Keratinocyte (primary cell): ENCODE data around the gene GASK1A. TPM values are rescaled to one million over a fixed set of nuclear protein-coding genes. Genes with fewer than 3 reads are reported as not detected.

Experiments
- DNase-seq: peaks from one replicate; pipeline ENCODE4 v3.0.0-alpha.2; 2011; ENCODE audit warnings: low read depth, missing footprints, low spot score
- FAIRE-seq: peaks from 2 replicates; lab custom pipeline; 2011; peaks lifted over from hg19 to GRCh38; lab: Jason Lieb, UNC
- H2AFZ ChIP-seq: 2 replicates; pipeline ENCODE4 v1.6.0; 2012; ENCODE audit warnings: low read length, control low read depth, inconsistent platforms; ENCODE audit not compliant: control insufficient read depth
- H3K27ac ChIP-seq: 2 replicates; pipeline ENCODE4 v1.5.1; 2011; ENCODE audit warnings: low read length; ENCODE audit not compliant: control insufficient read depth, insufficient read depth
- H3K27me3 ChIP-seq: 3 replicates; pipeline ENCODE4 v1.6.0; 2011; ENCODE audit warnings: low read length; ENCODE audit not compliant: control insufficient read depth, insufficient read depth; ENCODE audit errors: extremely low read depth
- H3K36me3 ChIP-seq, 2 experiments: 2 replicates in 1 of 2; 3 replicates in 1 of 2; pipeline ENCODE4 v1.5.1; 2011; ENCODE audit warnings: low read length in 2 of 2, mild to moderate bottlenecking in 1 of 2; ENCODE audit not compliant: control insufficient read depth in 2 of 2, insufficient read depth in 2 of 2; ENCODE audit errors: extremely low read depth in 1 of 2
- H3K4me1 ChIP-seq: 3 replicates; pipeline ENCODE4 v1.5.1; 2011; ENCODE audit warnings: low read length; ENCODE audit not compliant: control insufficient read depth, insufficient read depth; ENCODE audit errors: extremely low read depth
- H3K4me2 ChIP-seq: 3 replicates; pipeline ENCODE4 v1.6.0; 2011; ENCODE audit warnings: low read depth, low read length; ENCODE audit not compliant: control insufficient read depth, insufficient read depth; ENCODE audit errors: extremely low read depth
- H3K4me3 ChIP-seq, 3 experiments: fragments of 200-600 bp in 1 of 3; sonication (generic) in 1 of 3; 2 replicates in 2 of 3; 3 replicates in 1 of 3; pipeline ENCODE4 v1.5.1; 2011 to 2016; ENCODE audit warnings: low read length in 3 of 3, mild to moderate bottlenecking in 3 of 3, control low read depth in 2 of 3, inconsistent platforms in 1 of 3, low read depth in 1 of 3, mixed read lengths in 1 of 3, mixed run types in 1 of 3, moderate library complexity in 1 of 3; ENCODE audit not compliant: control insufficient read depth in 2 of 3, insufficient read depth in 2 of 3; ENCODE audit errors: extremely low read depth in 1 of 3
- H3K79me2 ChIP-seq: 2 replicates; pipeline ENCODE4 v1.6.0; 2012; ENCODE audit warnings: low read length; ENCODE audit not compliant: control insufficient read depth, insufficient read depth
- H3K9ac ChIP-seq: 3 replicates; pipeline ENCODE4 v1.6.0; 2011; ENCODE audit warnings: low read length; ENCODE audit not compliant: control insufficient read depth, insufficient read depth; ENCODE audit errors: extremely low read depth
- H3K9me1 ChIP-seq: 3 replicates; pipeline ENCODE4 v1.6.0; 2011; ENCODE audit warnings: low read length; ENCODE audit not compliant: control insufficient read depth, insufficient read depth; ENCODE audit errors: extremely low read depth
- H3K9me3 ChIP-seq: 2 replicates; pipeline ENCODE4 v1.5.1; 2012; ENCODE audit warnings: low read depth, low read length; ENCODE audit not compliant: control insufficient read depth
- H4K20me1 ChIP-seq: 3 replicates; pipeline ENCODE4 v1.6.0; 2011; ENCODE audit warnings: low read length; ENCODE audit not compliant: control insufficient read depth, insufficient read depth; ENCODE audit errors: extremely low read depth
- EZH2 ChIP-seq: IDR thresholded peaks from one replicate; pipeline ENCODE4 v1.6.1; 2012; ENCODE audit warnings: inconsistent platforms, mild to moderate bottlenecking, low read length, moderate library complexity
- dilution Hi-C: fragments of 300-500 bp; cut with MboI; formaldehyde crosslinking; loops from one replicate; pipeline ENCODE4 v1.7.0; 2020; ENCODE audit warnings: low sequenced_read_pairs; ENCODE audit not compliant: extremely low pct_ligation_motif_present
- polyA plus RNA-seq, 5 experiments: library from polyadenylated mRNA; depleted of rRNA in 3 of 5; stranded (reverse) in 3 of 5; stranded (forward) in 1 of 5; unstranded in 1 of 5; fragments of >200 nt; gene quantifications; 1 replicate in 1 of 5; 2 replicates in 3 of 5; 3 replicates in 1 of 5; pipeline versions ENCODE4 v1.2.1 to v1.2.3, GENCODE V29; 2011 to 2012; ENCODE audit warnings: missing spikeins in 2 of 5, low read depth in 1 of 5, low replicate concordance in 1 of 5
- TF ChIP-seq, protein P1 (sequence below), 3 experiments: IDR thresholded peaks in 1 of 3; conservative IDR thresholded peaks in 1 of 3; optimal IDR thresholded peaks in 1 of 3; 2 replicates in 2 of 3; 3 replicates in 1 of 3; pipeline versions ENCODE3 to v1.5.1; 2011; ENCODE audit warnings: low read length in 3 of 3, mild to moderate bottlenecking in 3 of 3, moderate library complexity in 2 of 3, control low read depth in 1 of 3, inconsistent platforms in 1 of 3; ENCODE audit not compliant: insufficient read depth in 2 of 3; ENCODE audit errors: extremely low read depth in 1 of 3

GASK1A gene
- polyA plus RNA-seq, 1 donor (not counting 4 experiments of a cell fraction or from before 2014, with no cell fraction given) = 0.30 TPM

DNA sequence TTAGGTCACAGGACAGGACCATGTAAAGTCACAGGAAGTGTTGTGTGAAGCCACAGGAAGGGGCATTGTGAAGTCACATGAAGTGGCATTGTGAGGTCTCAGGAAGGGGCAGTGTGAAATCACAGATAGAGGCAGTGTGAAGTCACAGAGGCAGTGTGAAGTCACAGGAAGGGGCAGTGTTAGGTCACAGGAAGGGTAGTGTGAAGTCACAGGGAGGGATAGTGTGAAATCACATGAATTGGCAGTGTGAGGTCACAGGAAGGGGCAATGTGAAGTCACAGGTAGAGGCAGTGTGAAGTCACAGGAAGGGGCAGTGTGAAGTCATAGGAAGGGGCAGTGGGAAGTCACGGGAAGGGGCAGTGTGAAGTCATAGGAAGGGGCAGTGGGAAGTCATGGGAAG, 37.9 kb downstream of the GASK1A start:
- Histone ChIP-seq H3K27me3 (peaks cover 3% of the 10 kb centered on the region), H3K4me2 (no peak overlapping the region), H3K4me3 (no peak overlapping the region), H3K4me1 (no peaks in the 10 kb centered on the region), H3K79me2 (no peaks in the 10 kb centered on the region), H3K27ac (no peak overlapping the region), H3K9ac (no peak overlapping the region), H4K20me1 (no peaks in the 10 kb centered on the region), H3K9me1 (no peaks in the 10 kb centered on the region), H2AFZ (no peak overlapping the region), H3K36me3 (no peaks in the 10 kb centered on the region), H3K9me3 (peaks cover 25% of the 10 kb centered on the region)
- FAIRE-seq = no peak
- no peak for DNase-seq
- TF ChIP-seq EZH2 = no peak
- TF ChIP-seq, protein P1, sequence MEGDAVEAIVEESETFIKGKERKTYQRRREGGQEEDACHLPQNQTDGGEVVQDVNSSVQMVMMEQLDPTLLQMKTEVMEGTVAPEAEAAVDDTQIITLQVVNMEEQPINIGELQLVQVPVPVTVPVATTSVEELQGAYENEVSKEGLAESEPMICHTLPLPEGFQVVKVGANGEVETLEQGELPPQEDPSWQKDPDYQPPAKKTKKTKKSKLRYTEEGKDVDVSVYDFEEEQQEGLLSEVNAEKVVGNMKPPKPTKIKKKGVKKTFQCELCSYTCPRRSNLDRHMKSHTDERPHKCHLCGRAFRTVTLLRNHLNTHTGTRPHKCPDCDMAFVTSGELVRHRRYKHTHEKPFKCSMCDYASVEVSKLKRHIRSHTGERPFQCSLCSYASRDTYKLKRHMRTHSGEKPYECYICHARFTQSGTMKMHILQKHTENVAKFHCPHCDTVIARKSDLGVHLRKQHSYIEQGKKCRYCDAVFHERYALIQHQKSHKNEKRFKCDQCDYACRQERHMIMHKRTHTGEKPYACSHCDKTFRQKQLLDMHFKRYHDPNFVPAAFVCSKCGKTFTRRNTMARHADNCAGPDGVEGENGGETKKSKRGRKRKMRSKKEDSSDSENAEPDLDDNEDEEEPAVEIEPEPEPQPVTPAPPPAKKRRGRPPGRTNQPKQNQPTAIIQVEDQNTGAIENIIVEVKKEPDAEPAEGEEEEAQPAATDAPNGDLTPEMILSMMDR (optimal IDR thresholded peaks at IDR 0.05 in 1 of 3, IDR thresholded peaks at IDR 0.05 in 1 of 3, conservative IDR thresholded peaks at IDR 0.05 in 1 of 3; ENCODE audit: extremely low read depth in 1 of 3, insufficient read depth in 2 of 3, low read length in 3 of 3) = no peak
- dilution Hi-C loops = no loop called here

DNA sequence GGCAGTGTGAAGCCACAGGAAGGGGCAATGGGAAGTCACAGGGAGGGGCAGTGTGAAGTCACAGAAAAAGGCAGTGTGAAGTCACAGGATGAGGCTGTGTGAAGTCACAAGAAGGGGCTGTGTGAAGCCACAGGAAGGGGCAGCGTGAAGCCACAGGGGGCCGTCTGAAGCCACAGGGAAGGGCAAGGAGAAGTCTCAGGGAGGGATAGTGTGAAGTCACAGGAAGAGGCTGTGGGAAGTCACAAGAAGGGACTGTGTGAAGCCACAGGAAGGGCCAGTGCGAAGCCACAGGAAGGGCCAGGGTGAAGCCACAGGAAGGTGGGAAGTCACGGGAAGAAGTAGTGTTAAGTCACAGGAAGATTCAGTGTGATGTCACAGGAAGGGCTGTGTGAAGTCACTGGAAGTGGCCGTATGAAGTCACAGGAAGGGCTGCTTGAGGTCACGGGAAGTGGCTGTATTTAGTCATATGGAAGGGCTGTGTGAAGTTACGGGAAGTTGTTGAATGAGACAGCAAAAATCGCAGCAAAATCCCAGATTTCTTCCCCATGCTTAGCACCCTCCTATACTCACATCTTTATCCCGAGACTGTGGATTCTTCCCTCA, 38.6 kb downstream of the GASK1A start:
- TF ChIP-seq, protein P1 (optimal IDR thresholded peaks at IDR 0.05 in 1 of 3, IDR thresholded peaks at IDR 0.05 in 1 of 3, conservative IDR thresholded peaks at IDR 0.05 in 1 of 3; ENCODE audit: extremely low read depth in 1 of 3, insufficient read depth in 2 of 3, low read length in 3 of 3) = no peak
- TF ChIP-seq EZH2 = no peak

More for the DNA sequence above, 38.6 kb downstream of the GASK1A start:
- H3K9ac ChIP-seq = no peak overlapping the region
- no peak overlapping the region for H3K4me2 ChIP-seq
- H3K27ac ChIP-seq = no peak overlapping the region
- no peak overlapping the region for H3K4me3 ChIP-seq
- DNase-seq (no peak), FAIRE-seq (no peak)
- peaks cover 3% of the 10 kb centered on the region for H3K27me3 ChIP-seq
- H3K36me3 ChIP-seq = no peaks in the 10 kb centered on the region
- H2AFZ ChIP-seq = no peak overlapping the region
- no peaks in the 10 kb centered on the region for H3K4me1 ChIP-seq
- H3K79me2 ChIP-seq = no peaks in the 10 kb centered on the region
- H4K20me1 ChIP-seq = no peaks in the 10 kb centered on the region
- no peaks in the 10 kb centered on the region for H3K9me1 ChIP-seq
- peaks cover 25% of the 10 kb centered on the region for H3K9me3 ChIP-seq
- dilution Hi-C loops = no loop called here
